Activated CD4-positive, alpha-beta T cell treated with anti-CD3 and anti-CD28 coated beads, Interleukin-10, Interleukin-2, amounts not matched to agents 100 ng/mL and 50 ng/mL, durations not matched to agents 16 hours and 8 hours (primary cell): ENCODE results near the gene AKR1C4.
"Not testable (repeated sequence)": the region's sequence is repeated elsewhere in the genome, so short reads cannot be mapped to it uniquely, and the experiment has no call there.

Experiments used
- DNase-seq: peaks from one replicate; pipeline ENCODE4 v3.0.0-alpha.2; 2020

The AKR1C4 gene

DNA sequence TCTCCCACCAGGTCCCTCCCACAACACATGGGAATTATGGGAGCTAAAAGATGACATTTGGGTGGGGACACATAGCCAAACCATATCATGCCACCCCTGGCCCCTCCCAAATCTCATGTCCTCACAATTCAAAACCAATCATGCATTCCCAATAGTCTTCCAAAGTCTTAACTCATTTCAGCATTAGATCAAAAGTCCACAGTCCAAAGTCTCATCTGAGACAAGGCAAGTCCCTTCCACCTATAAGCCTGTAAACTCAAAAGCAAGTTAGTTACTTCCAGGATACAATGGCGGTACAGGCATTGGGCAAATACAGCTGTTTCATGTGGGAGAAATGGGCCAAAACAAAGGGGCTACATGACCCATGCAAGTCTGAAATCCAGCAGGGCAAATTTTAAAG lies 13.1 kb downstream of the AKR1C4 start:
- DNase-seq, result not testable (repeated sequence)

DNA sequence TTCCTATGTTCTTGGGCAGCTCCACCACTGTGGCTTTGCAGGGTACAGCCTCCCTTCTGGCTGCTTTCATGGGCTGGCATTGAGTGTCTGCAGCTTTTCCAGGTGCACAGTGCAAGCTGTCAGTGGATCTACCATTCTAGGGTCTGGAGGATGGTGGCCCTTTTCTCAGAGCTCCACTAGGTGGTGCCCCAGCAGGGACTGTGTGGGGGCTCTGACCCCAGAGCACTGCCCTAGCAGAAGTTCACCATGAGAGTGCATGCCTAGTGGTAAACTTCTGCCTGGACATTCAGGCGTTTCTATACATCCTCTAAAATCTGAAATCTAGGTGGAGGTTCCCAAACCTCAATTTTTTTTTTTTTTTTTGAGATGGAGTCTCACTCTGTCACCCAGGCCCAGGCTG lies 13.6 kb downstream of the AKR1C4 start:
- DNase-seq, result peak; percentile 4

DNA sequence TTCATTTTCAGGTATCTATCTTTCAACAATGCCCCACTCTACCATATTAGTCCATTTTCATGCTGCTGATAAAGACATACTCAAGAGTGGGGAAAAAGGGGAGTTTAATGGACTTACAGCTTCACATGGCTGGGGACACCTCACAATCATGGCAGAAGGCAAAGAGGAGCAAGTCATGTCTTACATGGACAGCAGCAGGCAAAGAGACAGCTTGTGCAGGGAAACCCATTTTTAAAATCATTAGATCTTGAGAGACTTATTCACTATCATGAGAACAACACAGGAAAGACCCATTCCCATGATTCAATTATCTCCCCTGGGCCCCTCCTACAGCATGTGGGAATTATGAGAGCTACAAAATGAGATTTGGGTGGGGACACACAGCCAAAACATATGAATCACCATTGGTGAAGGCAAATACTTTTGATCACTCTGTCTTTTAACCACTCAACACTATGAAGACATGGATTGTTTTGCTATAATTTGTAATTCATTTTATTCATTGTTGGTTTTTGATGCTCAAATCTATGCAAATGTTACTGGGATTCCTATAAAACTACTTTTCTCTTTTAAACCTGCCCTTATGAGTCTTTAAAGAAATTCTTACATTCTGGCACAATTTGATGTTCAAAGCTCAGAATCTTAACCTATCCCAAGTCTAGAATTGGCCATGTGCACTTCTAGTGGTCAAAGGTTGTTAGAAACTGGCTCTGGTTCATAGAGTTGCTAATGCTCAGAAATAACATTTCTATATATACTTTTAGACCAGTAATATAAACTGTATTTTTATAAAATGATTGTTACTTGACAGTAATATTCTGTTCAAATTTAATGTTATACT lies 15.3 kb downstream of the AKR1C4 start:
- no peak for DNase-seq

DNA sequence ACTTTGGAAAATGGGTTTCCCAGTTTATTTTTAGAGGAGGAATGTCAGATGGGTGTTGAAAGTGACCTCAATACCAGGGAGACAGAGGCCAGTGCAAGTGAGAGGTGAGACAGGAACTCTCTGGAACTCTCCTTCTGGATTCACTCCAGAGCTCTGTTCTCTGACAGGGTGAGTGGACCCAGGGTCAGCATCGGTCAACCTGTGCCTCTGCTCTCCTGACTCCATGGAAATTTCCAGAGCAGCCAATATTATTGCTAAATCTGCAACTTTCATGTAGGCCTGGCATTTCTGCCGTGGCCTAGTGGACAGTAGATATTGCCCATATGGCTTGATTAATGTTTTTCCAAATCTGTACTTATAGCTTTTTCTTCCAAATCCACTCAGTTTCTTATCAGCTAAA lies 20.2 kb downstream of the AKR1C4 start:
- no peak for DNase-seq

DNA sequence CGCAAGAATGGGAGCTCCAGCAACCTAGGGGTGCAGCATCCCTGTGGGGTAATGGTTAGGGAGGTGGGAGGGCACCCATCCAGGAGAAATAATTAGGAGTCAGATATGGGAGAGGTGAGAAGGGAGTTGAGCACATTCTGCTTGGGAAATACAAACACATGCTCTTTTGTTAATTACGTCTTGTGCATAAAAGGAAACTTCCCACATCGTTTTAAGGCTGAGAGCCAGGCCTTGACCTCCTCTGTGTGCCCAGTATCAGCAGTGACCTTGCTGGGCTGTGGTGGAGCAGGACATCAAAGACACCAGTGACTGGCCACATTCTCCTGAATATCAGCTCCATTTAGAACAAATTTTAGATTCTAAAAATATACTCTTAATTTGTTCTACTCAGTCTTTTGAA lies 22.6 kb downstream of the AKR1C4 start:
- DNase-seq, result no peak

DNA sequence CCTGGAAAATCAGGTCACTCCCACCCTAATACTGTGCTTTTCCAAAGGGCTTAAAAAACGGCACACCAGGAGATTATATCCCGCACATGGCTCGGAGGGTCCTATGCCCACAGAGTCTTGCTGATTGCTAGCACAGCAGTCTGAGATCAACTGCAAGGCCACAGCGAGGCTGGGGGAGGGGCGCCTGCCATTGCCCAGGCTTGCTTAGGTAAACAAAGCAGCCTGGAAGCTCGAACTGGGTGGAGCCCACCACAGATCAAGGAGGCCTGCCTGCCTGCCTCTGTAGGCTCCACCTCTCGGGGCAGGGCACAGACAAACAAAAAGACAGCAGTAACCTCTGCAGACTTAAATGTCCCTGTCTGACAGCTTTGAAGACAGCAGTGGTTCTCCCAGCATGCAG lies 26.3 kb downstream of the AKR1C4 start:
- not testable (repeated sequence) for DNase-seq

DNA sequence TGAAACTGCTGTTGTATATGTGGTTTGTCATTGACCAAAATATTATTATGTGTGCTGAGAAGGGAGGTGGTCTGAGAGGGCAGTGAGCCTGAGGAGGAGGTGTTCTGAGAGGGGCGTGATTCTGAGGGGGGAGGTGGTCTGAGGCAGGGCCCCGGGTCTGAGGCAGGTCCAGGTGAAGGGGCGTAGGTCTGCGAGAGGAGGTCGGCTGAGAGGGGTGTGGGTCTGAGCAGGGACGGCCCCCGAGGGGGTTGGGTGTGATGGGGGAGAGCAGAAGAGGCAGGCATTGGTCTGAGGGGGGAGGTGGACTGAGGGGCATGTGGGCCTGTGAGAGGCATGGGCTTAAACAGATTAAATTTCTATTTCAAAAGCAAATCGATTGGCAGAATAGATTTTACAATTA lies 32.4 kb downstream of the AKR1C4 start:
- no peak for DNase-seq

DNA sequence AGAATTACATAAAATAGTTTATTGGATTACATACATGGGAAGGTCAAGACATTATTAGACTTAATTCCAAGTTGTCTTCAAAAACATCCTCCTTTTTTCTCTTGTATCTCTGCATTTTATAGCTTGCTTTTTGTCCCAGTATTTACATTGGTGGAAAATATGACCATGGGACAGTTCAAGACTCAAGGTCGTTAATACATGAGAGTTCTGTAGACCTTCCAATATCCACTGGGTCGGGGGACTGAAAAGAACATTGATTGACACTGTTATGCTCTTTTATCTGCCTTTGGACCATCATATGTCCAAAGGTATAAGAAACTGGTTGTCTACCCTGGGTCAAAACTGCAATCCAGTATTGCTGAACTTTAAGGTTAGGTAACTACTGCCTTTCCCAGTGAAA lies 36.7 kb downstream of the AKR1C4 start:
- no peak for DNase-seq

DNA sequence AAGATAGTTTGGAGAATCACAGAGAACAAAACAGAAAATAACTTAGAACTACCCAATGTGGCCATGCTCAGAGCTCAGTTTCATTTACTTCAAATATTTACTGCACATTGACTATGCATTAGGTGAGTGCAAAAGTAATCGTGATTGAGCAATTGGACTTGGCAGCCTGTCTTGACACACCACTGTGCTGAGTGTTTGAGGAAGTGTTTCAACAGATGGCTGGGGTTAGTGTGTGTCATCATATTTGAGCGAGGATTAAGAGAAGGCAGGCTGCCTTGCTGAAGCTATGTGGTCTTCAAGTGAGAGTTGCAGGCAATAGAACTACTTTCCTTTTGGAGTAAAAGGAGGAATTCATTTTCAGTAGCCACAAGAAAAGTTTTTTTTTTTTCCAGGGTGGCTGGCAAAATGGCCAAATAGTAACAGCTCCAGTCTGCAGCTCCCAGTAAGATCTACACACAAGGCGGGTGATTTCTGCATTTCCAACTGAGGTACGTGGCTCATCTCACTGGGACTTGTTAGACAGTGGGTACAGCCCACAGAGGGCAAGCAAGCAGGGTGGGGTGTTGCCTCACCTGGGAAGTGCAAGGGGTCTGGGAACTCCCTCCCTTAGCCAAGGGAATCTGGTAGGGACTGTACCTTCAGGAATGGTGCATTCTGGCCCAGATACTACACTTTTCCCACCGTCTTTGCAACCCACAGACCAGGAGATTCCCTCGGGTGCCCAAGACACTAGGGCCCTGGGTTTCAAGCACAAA lies 37.6 kb downstream of the AKR1C4 start:
- DNase-seq, result no peak

DNA sequence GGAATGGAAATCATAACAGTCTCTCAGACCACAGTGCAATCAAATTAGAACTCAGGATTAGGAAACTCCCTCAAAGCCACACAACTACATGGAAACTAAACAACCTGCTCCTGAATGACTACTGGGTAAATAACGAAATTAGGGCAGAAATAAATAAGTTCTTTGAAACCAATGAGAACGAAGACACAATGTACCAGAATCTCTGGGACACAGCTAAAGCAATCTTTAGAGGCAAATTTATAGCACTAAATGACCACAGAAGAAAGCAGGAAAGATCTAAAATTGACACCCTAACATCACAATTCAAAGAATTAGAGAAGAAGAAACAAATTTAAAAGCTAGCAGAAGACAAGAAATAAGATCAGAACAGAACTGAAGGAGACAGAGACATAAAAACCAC lies 40.9 kb downstream of the AKR1C4 start:
- DNase-seq, result not testable (repeated sequence)

DNA sequence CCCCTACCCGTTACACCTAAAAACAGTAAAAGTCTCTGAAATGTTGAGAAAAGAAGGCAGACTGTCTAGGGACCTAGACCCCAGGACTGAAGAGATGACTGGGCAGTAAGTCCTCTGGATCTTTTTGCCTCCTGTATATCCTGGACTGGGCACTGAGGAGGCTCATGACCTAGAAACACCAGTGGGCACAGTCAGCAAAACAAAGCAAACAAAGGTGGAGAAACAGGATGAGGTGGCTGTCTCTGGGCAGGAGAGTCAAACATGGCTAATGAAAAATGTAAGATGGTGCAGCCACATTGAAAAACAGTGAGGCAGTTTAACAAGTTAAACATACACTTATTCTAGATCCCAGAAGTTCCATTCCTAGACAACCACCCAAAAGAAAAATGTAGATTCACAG lies 45.9 kb downstream of the AKR1C4 start:
- DNase-seq, result no peak

DNA sequence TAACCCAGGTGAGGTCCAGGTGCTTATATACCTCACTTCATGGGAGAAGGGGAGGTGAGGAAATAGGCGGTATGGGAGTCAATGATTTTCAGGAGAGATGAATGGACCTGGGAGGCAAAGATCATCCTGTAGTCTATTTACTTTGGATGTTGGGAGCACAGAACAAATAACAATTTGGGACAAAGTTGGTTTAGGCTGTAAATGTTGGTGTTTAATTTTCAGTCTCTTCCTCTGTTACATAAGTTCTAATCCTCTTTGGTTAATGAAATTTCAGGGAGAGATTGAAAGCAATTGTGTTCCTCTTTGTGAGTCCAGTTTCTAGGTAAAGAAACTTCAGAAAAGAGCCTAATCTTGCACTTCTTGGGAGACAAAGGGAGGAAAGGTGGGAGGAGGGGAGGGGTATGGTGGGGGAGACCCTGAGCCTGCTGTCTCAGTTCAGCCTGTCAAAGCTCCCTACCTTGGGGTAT lies 46.9 kb downstream of the AKR1C4 start:
- no peak for DNase-seq

DNA sequence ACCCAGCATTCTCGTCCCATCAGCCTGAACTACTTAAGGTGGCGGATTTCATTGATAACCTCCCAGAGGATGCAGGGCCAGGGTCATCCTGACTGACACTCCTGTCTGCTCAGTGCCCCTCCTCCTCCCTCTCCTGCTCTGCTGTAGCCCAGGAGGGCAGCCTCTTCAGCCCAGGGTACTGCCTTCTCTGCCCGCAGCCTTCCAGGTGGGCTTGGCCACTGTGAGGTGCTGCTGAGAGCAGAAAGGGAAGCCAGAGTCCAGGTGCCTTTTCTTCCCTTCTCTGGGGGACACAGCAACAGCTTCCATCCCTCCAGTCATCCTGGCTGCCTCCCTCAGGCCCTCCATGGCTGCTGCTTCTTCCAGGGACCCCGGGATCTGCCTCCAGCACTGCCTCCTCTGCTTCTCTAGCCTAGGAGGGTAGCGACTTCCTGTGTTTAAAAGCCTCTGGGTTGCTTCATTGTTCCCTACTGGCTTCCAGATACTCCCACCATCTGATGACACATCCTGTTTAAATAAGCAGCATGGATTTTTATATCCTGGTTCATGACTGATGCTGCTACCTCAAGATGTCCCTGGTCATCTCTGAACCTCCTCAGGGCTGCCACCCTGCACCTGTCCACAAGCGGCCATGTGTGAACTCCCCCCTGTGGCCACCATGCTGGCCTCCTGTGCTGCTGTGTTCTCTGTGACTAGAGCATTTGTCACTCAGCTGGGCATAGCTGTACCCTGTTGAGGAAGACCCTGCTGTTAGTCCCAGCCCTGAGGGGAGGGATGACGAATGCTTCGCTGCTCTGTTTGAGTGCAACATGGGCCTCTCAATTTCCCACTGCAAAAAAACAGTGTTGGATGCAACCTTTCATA lies 55.8 kb downstream of the AKR1C4 start:
- DNase-seq, result peak; percentile 10

DNA sequence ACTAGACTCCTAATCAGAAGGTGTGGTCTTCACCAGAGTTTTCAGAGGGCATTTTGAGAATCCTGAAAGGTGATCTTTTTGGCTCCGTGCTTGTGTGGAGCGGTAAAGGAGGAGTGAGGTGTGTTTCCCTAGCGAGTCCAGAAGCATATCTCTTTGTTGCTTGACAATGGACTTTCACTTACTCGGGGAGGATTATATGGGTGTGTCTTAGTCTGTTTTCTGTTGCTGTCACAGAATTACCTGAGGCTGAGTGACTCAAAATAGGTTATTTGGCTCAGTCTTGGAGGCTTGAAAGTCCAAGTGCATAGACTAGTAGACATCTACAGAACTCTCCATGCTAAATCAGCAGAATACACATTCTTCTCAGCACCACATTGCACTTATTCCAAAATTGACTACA lies 57.9 kb downstream of the AKR1C4 start:
- DNase-seq, result no peak

DNA sequence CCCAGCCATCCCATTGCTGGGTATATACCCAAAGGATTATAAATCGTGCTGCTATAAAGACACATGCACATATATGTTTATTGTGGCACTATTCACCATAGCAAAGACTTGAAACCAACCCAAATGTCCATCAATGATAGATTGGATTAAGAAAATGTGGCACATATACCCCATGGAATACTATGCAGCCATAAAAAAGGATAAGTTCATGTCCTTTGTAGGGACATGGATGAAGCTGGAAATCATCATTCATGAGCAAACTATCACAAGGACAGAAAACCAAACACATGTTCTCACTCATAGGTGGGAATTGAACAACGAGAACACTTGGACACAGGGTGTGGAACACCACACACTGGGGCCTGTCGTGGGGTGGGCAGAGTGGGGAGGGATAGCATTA lies 61.1 kb downstream of the AKR1C4 start:
- DNase-seq, result not testable (repeated sequence)

DNA sequence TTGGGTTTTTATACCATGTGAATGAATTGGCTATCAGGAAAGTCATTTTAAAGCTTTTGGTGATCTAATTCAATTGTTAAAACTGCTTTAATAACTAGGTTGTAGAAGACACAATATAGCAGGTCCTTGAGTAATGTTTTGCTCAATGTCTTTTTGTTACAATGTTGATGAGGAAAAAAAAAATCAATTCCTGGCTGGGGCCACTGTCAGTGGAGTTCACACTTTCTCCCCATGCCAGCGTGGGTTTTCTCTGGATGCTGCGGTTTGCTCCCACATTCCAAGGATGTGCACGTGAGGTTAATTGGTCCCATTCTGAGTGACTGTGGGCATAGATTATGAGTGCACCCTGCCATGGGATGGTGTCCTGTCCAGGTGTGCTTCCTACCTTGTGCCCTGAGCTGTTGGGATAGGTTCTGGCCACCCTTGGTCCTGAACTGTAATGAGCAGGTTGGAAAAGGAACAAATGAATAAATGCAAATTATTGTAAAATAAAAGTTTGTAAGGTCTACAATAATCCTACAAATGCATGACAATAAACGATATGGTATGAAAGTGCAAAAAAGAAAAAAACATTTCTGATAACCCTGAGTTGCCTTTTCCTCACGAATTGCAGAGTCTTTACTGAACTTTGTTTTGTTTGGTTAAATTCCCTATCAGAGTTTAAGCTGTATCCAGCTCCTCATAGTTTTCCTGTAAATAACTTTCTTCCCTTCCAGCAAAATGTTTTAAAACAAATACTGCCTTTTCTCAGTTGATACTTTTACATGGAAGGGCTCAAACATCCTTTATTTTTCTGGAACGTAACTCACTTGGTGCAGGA lies 62.7 kb downstream of the AKR1C4 start:
- DNase-seq, result no peak

DNA sequence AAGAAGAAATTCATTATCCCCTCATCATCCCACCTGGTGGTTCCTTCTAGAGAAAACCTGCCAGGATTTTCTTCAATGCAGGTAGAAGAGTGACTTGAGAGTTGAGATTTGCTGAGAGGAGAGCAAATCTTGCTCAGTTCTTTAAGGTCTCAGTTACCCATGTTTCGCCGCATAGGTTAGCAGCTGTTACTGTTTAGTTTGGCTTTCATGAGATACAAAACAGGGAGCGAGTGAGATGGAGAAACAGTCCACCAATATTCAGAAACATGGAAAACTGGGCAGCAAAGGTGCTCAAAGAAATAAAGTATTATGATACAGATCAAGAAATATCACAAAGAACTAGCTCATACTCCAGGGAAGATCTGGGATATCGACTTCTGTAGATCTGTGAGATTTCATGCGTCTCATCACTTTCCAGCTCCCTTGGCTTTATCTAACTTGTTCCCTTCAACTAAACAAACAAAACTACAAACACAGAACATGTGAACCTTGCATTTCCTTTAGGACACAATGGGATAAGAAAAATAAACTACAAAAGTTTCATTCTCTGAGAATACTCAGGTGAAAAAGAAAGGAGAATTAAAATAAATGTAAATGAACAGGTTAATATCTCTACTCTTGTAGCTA lies 63.4 kb downstream of the AKR1C4 start:
- no peak for DNase-seq

DNA sequence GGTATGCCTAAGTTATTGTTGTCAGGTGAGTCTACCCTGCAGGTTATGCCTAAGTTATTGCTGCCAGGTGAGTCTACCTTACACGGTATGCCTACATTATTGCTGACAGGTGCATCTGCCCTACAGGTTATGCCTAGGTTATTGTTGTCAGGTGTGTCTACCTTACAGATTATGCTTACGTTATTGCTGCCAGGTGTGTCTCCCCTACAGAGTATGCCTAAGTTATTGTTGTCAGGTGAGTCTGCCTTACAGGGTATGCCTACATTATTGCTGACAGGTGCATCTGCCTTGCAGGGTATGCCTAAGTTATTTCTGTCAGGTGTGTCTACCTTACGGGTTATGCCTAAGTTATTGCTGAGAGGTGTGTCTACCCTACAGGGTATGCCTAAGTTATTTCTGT lies 64.2 kb downstream of the AKR1C4 start:
- DNase-seq, result no peak

DNA sequence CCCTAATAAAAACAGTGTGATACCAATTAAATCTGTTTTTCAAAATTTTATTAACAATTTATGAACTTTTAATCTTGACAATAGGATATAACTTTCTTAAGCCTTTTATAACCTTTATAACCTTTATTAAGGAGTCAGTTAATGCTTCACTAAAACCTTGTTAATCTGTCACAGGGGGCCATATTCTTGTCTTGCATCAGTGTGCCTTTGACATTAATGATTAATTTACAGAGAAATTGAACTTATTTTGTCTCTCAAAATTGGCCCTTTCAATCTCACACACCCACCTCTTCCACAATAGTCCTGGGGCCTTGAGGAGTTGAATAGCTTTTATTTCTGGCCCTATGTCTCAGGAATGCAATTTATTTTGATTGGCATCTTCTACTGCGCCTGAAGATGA lies 68.5 kb downstream of the AKR1C4 start:
- no peak for DNase-seq

DNA sequence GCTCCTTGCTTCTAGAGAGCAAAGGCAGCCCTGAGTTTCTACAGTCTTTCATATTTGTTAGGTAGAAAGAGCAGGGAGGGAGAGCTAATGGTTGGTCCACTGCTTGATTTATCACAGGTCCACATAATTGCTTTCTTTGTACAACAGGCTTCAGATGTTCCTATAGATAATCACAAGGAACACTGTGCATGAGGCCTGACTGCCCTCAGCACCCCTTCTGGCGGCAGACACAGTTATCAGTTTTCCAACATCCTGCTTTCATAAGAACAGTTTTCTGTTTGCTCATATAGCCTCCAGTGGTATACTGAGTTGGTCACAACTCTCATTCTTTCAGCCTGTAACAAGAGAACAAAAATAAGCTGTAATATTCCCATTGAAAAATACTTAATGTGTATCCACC lies 69.7 kb downstream of the AKR1C4 start:
- no peak for DNase-seq

DNA sequence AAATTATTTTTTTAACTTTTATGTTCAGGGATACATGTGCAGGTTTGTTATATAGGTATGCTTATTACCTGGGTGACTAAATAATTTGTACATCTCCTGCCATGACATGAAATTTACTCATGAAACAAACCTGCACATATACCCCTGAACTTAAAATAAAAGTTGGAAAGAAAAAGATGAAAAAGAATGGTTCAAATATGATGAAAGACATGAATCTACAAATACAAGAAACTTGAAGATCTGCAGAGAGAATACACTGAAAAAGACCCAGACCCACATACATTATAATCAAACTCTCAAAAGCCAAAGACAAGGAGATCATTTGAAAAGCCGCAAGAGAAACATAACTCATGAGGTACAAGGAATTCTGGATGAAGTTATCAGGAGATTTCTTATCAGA lies 70.2 kb downstream of the AKR1C4 start:
- DNase-seq, result no peak

DNA sequence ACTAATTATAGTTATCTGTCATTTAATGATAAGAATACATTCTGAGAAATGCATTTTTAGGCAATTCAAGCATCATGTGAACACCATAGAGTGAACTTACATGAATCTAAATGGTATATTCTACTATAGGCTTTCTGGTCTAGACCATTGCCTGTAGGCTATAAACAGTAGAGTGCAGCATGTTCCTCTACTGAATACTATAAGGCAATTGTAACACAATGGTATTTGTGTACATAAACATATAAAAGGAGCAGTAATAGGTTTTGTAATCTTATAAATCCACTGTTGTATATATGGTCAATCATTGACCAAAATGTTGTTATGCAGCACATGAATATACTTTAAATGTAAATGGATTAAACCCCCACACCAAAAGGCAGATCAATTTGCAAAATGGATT lies 71.6 kb downstream of the AKR1C4 start:
- no peak for DNase-seq
